Measurements from ENCODE around the gene LPAR1.
"Not testable (repeated sequence)": the region's sequence is repeated elsewhere in the genome, so short reads cannot be mapped to it uniquely, and the experiment has no call there.

Gene LPAR1

GRCh38 chr9:111056538-111056937, 18.3 kb upstream of the LPAR1 start:
- TF ChIP-seq CTCF (IDR thresholded peaks at IDR 0.05; ENCODE audit: insufficient read depth, low read depth, low read length, missing control alignments): no peak
- DNase-seq (ENCODE audit: low read depth): no peak
- no peak overlapping the region for H3K4me3 ChIP-seq (ENCODE audit: low read length)

- peak; percentile 77 for DNase-seq (ENCODE audit: low read depth)
- no peak overlapping the region for H3K4me3 ChIP-seq (ENCODE audit: low read length)
- no peak for TF ChIP-seq CTCF (IDR thresholded peaks at IDR 0.05; ENCODE audit: insufficient read depth, low read depth, low read length, missing control alignments)
Measured at GRCh38 chr9:111052791-111053190, 14.5 kb upstream of the LPAR1 start.

- no peak for TF ChIP-seq CTCF (IDR thresholded peaks at IDR 0.05; ENCODE audit: insufficient read depth, low read depth, low read length, missing control alignments)
- H3K4me3 ChIP-seq (ENCODE audit: low read length): no peak overlapping the region
- DNase-seq (ENCODE audit: low read depth): no peak
Measured at GRCh38 chr9:111051400-111051799, 13.1 kb upstream of the LPAR1 start.

- no peak for DNase-seq (ENCODE audit: low read depth)
Measured at GRCh38 chr9:111050819-111051218, 12.5 kb upstream of the LPAR1 start.

GRCh38 chr9:111047287-111047686, 9.0 kb upstream of the LPAR1 start:
- H3K4me3 ChIP-seq (ENCODE audit: low read length); DNase-seq (ENCODE audit: low read depth): not testable (repeated sequence)

More at GRCh38 chr9:111050819-111051218, 12.5 kb upstream of the LPAR1 start:
- TF ChIP-seq CTCF (IDR thresholded peaks at IDR 0.05; ENCODE audit: insufficient read depth, low read depth, low read length, missing control alignments): no peak
- no peak overlapping the region for H3K4me3 ChIP-seq (ENCODE audit: low read length)

- no peak for DNase-seq (ENCODE audit: low read depth)
- H3K4me3 ChIP-seq (ENCODE audit: low read length): no peak overlapping the region
- TF ChIP-seq CTCF (IDR thresholded peaks at IDR 0.05; ENCODE audit: insufficient read depth, low read depth, low read length, missing control alignments): no peak
Measured at GRCh38 chr9:111041902-111042301, 3.6 kb upstream of the LPAR1 start.

- H3K4me3 ChIP-seq (ENCODE audit: low read length): no peak overlapping the region
- peak; percentile 70 for DNase-seq (ENCODE audit: low read depth)
- no peak for TF ChIP-seq CTCF (IDR thresholded peaks at IDR 0.05; ENCODE audit: insufficient read depth, low read depth, low read length, missing control alignments)
Measured at GRCh38 chr9:111040494-111040893, 2.2 kb upstream of the LPAR1 start.
